ENCODE measurements around the gene NAV2. TPM values are rescaled to one million over a fixed set of nuclear protein-coding genes. Genes with fewer than 3 reads are reported as not detected.

Gene NAV2
- total RNA-seq, 1 donor, result 0.42 TPM

DNA sequence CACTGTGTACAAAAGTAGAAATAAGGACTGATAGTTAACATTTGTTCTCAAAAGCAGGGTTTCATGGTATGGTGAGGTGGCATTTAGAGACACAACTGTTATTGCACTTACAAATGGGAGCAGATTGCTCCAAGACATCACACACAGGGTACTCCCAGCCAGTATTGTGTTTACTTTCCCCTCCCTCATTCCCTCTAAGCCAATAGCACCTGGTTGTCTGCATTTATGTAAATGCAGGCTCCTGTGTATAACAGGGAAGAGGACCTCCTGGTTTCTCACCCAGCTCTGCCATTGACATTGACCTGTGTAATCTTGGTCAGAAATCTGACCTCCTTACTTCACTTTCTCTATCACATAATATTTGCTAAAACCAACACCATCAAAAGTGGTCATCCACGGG, 154.4 kb downstream of the NAV2 start:
- Histone ChIP-seq H3K27me3 (ENCODE audit: insufficient read depth, low read length) (no peaks in the 10 kb centered on the region), H3K9me3 (ENCODE audit: low read depth, low read length) (no peaks in the 10 kb centered on the region), H3K4me1 (ENCODE audit: insufficient read depth, low read length) (no peaks in the 10 kb centered on the region), H3K4me3 (ENCODE audit: low read length) (no peak overlapping the region)

DNA sequence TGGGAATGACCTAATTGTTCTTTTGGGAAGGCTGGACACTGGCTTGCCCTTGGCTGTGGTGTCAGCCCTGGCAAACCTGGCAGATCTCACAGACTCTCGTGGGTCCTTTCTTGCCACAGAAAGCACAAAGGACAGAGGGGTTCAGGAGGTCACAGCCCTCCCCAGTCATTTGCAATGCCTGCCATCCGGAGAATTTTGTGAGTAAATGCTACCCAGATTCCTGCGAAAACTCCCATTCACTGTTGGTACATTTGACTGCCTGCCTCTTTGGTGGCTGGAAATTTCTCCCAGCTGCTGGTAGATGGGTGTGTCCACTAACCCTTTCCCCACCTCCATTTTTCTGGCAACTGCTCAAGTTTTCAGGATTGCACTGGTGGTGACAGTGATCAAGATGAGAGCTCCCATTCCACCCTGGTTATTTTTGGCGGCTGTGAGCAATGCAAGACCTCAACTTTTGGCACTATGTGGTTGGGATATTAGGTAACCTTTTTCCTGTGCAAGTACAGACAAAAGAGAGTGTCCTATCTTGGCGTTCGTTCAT, 155.7 kb downstream of the NAV2 start:
- Histone ChIP-seq H3K4me3 (ENCODE audit: low read length) (no peak overlapping the region), H3K4me1 (ENCODE audit: insufficient read depth, low read length) (no peaks in the 10 kb centered on the region), H3K27me3 (ENCODE audit: insufficient read depth, low read length) (no peaks in the 10 kb centered on the region), H3K9me3 (ENCODE audit: low read depth, low read length) (no peaks in the 10 kb centered on the region)

DNA sequence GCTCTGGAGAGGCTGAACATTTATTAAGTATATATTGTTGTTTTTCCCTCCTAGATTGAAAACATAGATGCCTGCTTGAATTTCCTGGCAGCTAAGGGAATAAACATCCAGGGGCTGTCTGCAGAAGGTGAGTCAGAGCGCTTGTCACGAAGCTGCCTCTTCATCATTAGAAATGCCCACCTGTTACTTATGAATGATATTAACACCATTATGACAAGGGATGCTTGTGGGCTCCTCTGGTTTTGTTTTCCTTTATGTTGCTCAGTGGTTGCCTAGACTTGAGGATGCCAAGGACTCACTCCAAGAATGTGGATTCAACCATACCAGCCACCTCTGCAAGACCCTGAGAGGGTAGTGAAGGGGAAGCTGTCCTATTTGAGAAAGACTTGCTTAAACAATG, 156.2 kb downstream of the NAV2 start:
- H3K4me1 ChIP-seq (ENCODE audit: insufficient read depth, low read length), result no peaks in the 10 kb centered on the region
- H3K27me3 ChIP-seq (ENCODE audit: insufficient read depth, low read length), result no peaks in the 10 kb centered on the region
- H3K4me3 ChIP-seq (ENCODE audit: low read length), result no peak overlapping the region
- no peaks in the 10 kb centered on the region for H3K9me3 ChIP-seq (ENCODE audit: low read depth, low read length)

DNA sequence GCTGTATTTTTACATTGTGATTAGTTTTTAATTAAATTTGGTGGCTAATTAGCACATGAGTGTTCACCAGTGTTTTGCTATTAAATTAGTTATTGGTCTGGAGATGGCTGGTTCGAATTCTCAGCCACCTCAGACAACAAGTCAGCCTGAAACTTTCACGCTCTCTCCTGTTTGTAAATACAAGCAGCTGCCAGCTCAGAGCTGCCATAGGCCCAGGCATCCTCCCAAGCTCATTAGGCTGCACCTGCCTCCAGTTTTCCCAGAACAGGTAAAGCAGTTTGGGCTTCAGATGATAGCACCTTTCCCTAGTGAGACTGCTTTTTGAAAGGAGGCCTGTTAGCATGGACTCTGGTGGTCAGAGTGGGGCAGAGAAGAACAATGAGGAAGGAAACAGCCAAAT, 156.8 kb downstream of the NAV2 start:
- Histone ChIP-seq H3K4me3 (ENCODE audit: low read length) (no peak overlapping the region), H3K27me3 (ENCODE audit: insufficient read depth, low read length) (no peaks in the 10 kb centered on the region), H3K9me3 (ENCODE audit: low read depth, low read length) (no peaks in the 10 kb centered on the region), H3K4me1 (ENCODE audit: insufficient read depth, low read length) (no peaks in the 10 kb centered on the region)

DNA sequence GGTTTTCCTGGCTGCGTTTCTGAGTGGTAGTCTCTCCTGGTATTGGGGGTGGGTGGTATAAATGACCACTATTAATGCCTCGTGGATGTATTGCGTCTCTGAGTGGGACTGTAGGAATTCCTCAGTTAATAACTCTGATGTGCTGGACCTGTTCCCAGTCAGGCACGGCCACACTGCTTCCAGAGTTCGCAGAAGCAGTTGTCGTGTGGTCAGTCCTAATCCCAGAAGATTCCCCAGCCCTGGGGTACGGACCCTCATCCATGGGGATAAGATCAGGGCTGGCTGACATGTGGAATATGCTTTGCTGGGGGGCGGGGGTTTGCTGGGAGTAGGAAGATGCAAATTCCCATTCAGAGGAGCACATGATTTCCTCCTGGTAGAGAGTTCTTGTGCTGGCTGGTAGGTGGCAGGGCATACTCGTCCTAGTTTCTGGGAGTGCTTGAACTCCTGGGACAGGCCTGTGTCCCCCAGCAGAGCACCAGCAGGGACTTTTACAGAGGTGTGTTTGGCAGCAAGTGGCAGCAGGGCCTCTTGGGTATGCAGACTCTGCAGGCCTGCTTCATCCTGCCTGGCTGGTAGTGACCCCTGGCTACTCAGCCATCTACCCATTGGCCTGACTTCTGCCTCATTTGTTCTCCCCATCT, 157.4 kb downstream of the NAV2 start:
- no peaks in the 10 kb centered on the region for H3K27me3 ChIP-seq (ENCODE audit: insufficient read depth, low read length)
- no peak overlapping the region for H3K4me3 ChIP-seq (ENCODE audit: low read length)
- H3K4me1 ChIP-seq (ENCODE audit: insufficient read depth, low read length), result no peaks in the 10 kb centered on the region
- no peaks in the 10 kb centered on the region for H3K9me3 ChIP-seq (ENCODE audit: low read depth, low read length)

DNA sequence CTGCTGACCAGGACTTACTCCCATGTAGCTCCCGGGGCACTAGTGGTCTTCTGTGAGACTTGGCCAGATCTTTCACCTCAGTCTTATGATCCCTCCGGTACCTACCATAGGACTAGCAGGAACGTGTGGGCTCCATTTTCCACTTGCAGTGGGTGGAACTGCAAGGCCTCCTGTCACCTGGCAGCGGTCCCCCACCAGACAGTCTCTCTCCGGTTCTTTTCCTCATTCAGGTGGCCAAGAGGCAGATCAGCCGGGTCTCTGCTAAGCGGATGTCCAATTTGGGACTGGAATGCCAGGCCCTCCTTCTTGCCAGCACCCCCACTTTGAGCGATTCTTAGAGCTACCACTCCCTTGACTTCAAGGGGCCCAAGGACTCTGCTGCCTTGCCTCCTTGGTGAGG, 158.9 kb downstream of the NAV2 start:
- no peak overlapping the region for H3K4me3 ChIP-seq (ENCODE audit: low read length)
- H3K9me3 ChIP-seq (ENCODE audit: low read depth, low read length), result no peaks in the 10 kb centered on the region
- no peaks in the 10 kb centered on the region for H3K4me1 ChIP-seq (ENCODE audit: insufficient read depth, low read length)
- no peaks in the 10 kb centered on the region for H3K27me3 ChIP-seq (ENCODE audit: insufficient read depth, low read length)

DNA sequence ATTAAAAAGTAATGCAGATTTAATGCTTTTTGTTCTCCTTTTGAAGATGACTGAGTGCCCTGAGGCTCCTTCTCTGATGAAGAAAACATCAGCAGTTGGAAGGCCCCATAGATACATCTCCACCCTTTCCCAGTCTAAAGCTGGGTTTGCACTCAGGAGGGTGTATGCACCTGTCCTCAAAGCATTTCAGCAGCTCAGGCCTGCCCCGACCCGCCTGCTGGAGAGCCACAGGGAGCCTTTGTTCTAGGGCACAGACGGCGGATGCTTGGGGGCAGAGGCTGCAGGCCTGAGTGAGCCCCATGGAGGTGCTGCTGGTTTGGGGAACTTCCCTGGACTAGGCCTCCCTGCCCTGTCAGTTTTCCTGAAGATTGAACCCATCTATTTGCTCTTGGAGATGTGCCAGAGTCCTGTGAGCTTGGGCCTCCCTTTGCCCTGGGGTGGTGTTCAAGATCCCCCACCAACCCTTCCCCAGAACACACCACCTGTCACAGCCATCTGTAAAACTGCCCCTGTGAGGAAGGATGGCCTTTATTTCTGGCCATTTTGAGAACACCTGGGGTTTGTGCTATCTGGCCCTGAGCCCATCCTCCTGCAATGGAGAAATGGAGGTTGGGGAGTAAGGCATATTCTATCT, 160.0 kb downstream of the NAV2 start:
- H3K4me1 ChIP-seq (ENCODE audit: insufficient read depth, low read length), result no peaks in the 10 kb centered on the region
- H3K4me3 ChIP-seq (ENCODE audit: low read length), result no peak overlapping the region
- no peaks in the 10 kb centered on the region for H3K27me3 ChIP-seq (ENCODE audit: insufficient read depth, low read length)
- no peaks in the 10 kb centered on the region for H3K9me3 ChIP-seq (ENCODE audit: low read depth, low read length)

DNA sequence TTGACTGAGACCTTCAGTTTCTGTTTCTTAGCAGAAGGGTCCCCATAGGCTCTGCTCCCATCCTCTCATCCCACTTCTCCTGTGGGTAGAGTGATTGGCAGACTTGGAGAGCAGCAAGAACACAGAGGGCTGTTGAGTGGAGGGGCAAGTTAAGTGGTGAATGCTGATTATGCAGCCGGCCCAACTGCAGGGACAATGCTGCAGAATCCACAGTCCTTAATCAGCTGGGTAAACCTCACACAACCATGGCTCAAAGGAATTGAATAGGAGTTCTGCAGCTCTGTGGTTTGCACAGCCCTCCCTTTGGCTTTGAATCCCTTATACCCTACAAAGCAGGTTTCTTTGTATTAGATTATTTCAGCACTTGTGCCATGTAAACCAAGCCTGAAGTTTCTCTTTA, 161.1 kb downstream of the NAV2 start:
- Histone ChIP-seq H3K27me3 (ENCODE audit: insufficient read depth, low read length) (no peaks in the 10 kb centered on the region), H3K9me3 (ENCODE audit: low read depth, low read length) (no peaks in the 10 kb centered on the region), H3K4me1 (ENCODE audit: insufficient read depth, low read length) (no peaks in the 10 kb centered on the region), H3K4me3 (ENCODE audit: low read length) (no peak overlapping the region)

DNA sequence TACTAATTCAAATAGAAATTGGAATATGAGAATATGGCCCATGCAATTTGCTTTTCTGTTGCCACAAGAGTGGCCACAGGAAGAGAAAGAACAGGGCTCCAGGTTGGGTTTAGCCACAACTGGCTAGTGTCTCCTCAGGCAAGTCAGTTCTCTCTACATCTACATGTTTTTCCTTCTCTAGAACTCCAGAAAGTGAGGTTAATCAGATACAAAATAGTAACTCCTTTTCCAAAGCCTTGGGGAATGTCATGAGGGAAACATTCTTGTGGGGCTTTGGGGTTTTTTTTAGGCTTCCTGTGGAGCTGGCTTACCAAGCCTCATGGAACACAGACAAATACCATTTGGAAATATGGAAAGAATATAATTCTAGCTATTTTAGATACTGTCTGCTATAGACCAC, 161.6 kb downstream of the NAV2 start:
- H3K9me3 ChIP-seq (ENCODE audit: low read depth, low read length), result no peaks in the 10 kb centered on the region
- no peaks in the 10 kb centered on the region for H3K4me1 ChIP-seq (ENCODE audit: insufficient read depth, low read length)
- no peaks in the 10 kb centered on the region for H3K27me3 ChIP-seq (ENCODE audit: insufficient read depth, low read length)
- H3K4me3 ChIP-seq (ENCODE audit: low read length), result no peak overlapping the region

DNA sequence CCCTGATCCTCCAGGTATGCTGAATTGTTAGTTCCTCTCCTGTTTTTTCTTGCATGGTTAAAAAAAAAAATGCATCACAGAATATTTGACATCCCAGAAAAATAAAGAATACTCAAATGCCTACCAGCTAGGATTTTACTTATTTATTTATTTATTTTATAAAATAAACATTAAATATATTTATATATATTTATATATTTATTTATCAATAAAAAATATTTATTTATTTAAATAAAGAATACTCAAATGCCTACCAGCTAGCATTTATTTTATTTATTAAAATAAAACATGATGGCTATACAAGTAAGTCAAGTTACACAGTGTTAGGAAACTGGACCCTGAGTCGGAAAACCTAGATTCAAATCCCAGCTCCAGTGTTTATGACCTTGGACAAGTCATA, 164.1 kb downstream of the NAV2 start:
- no peaks in the 10 kb centered on the region for H3K9me3 ChIP-seq (ENCODE audit: low read depth, low read length)
- no peaks in the 10 kb centered on the region for H3K27me3 ChIP-seq (ENCODE audit: insufficient read depth, low read length)
- H3K4me1 ChIP-seq (ENCODE audit: insufficient read depth, low read length), result no peaks in the 10 kb centered on the region
- H3K4me3 ChIP-seq (ENCODE audit: low read length), result no peak overlapping the region

DNA sequence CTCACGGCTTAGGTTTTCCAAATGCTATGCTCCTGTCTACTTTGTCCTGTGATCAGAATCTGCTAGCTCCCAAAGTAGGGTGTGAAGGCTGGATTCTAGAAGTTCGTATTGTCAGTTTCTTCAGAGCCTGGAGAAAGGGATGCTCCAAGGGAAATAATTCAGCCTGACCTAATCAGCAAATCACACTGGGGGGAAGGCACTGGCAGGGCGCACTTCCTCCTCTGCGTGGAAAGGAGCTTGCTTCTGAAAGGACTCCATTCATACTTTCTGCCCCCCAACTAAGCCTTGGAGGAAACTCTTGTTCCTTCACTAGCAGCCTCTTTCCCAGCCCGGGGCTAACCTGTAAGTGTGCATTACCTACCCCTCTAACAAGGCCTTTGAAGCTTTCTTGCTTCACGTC, 165.9 kb downstream of the NAV2 start:
- Histone ChIP-seq H3K9me3 (ENCODE audit: low read depth, low read length) (no peaks in the 10 kb centered on the region), H3K4me1 (ENCODE audit: insufficient read depth, low read length) (no peaks in the 10 kb centered on the region), H3K4me3 (ENCODE audit: low read length) (no peak overlapping the region), H3K27me3 (ENCODE audit: insufficient read depth, low read length) (no peaks in the 10 kb centered on the region)

DNA sequence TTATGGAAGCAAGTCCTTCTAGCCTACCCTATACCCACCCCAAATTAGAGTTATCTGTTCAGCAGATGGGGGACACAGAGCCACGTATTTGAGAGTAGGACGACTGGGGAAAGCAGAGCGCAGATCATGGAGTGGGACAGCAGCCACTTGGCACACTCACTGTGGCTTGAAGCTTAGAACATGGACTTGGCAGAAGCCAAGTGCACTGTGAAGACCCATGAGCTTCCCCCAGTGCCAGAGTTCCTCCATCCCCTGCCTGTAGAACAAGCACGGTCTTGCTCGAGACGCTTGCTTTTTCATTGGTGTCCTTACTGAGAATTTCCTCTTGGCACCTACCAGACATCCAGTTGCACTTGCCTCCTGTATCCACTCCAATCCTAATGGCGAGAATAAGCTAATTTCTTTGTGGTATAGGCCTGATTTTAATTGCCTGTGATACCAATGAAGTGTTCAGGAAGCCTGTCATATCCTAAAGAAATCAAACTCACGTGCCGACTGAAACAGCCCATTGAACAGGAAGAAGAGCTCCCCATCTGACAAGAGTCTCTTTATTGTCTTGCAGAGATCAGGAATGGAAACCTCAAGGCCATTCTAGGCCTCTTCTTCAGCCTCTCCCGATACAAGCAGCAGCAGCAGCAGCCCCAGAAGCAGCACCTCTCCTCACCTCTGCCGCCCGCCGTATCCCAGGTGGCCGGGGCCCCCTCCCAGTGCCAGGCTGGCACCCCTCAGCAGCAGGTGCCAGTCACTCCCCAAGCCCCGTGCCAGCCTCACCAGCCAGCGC, 166.9 kb downstream of the NAV2 start:
- no peaks in the 10 kb centered on the region for H3K27me3 ChIP-seq (ENCODE audit: insufficient read depth, low read length)

DNA sequence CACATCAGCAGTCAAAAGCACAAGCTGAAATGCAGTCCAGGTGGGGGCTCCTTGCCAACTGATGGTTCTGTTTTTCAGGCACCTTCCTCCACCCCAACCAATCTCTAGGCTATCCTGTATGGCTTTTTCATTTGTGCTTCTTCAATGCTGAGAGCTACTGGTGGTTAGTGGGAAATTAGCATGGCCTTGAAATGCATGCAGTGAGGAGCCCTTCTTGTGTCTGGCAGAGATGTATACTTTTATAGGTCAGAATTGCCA, 167.4 kb downstream of the NAV2 start:
- Histone ChIP-seq H3K4me1 (ENCODE audit: insufficient read depth, low read length) (no peaks in the 10 kb centered on the region), H3K9me3 (ENCODE audit: low read depth, low read length) (no peaks in the 10 kb centered on the region), H3K4me3 (ENCODE audit: low read length) (no peak overlapping the region), H3K27me3 (ENCODE audit: insufficient read depth, low read length) (no peaks in the 10 kb centered on the region)

More for the DNA sequence above, 166.9 kb downstream of the NAV2 start:
- Histone ChIP-seq H3K4me1 (ENCODE audit: insufficient read depth, low read length) (no peaks in the 10 kb centered on the region), H3K4me3 (ENCODE audit: low read length) (no peak overlapping the region), H3K9me3 (ENCODE audit: low read depth, low read length) (no peaks in the 10 kb centered on the region)

DNA sequence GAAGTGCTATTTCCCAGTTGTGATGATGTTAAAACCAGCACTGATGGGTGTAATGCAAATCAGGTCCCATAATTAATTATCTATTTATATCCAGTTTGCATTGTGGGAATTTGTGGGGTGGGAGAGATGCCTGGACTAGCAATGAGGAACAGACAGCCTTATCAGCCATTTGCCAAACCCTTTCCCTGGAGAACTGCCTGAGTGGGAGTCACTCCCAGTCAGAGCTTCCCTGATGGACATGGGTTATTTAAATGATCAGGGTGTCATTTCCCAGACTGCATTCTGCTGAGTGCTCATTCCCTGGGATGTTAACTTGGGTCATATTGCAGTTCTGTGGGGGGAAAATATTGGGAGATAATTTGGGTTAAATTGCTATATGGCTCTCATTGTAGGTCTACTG, 168.5 kb downstream of the NAV2 start:
- H3K27me3 ChIP-seq (ENCODE audit: insufficient read depth, low read length), result no peaks in the 10 kb centered on the region
- no peaks in the 10 kb centered on the region for H3K4me1 ChIP-seq (ENCODE audit: insufficient read depth, low read length)
- no peak overlapping the region for H3K4me3 ChIP-seq (ENCODE audit: low read length)
- H3K9me3 ChIP-seq (ENCODE audit: low read depth, low read length), result no peaks in the 10 kb centered on the region

DNA sequence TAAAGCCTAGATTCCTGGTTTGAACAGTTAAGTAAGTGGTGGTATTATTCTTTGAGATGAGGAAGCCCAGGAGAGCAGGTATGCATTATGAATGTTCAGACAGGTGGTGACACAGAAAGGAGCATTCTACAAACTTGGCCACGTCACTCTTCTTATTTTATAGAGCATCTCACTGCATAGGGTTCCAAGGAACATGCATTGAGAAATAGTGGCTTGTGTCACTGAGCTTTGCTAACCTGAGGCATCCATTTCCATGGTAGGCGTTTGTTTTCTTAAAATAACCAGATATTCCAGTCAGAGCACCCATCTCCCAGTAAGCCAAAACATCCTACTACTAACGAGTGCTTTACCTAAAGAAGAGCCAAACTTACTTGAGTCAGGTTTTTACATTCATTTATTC, 169.7 kb downstream of the NAV2 start:
- no peak overlapping the region for H3K4me3 ChIP-seq (ENCODE audit: low read length)

DNA sequence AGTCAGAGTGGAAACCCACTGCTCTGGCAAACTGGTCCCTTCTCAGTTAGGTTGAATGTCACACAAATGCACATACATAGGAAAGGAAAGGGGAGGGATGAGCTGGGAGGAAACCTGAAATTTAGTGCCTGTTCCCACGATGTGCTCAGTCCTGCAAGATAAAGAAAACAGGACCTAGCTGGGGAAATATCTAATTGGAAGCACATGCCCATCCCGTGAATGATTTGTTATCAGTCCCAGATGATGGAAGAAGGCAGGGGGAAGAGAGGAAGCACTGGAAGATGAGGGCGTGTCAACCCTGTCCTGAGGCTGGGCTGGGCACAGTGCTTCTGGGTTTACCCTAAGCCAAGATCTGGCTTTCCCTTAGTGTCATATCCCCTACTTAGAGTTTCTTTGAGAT, 173.9 kb downstream of the NAV2 start:
- H3K9me3 ChIP-seq (ENCODE audit: low read depth, low read length), result no peaks in the 10 kb centered on the region
- H3K27me3 ChIP-seq (ENCODE audit: insufficient read depth, low read length), result no peaks in the 10 kb centered on the region
- no peak overlapping the region for H3K4me3 ChIP-seq (ENCODE audit: low read length)
- H3K4me1 ChIP-seq (ENCODE audit: insufficient read depth, low read length), result no peaks in the 10 kb centered on the region

More for the DNA sequence above, 169.7 kb downstream of the NAV2 start:
- Histone ChIP-seq H3K9me3 (ENCODE audit: low read depth, low read length) (no peaks in the 10 kb centered on the region), H3K4me1 (ENCODE audit: insufficient read depth, low read length) (no peaks in the 10 kb centered on the region), H3K27me3 (ENCODE audit: insufficient read depth, low read length) (no peaks in the 10 kb centered on the region)

Measured in mononuclear cell (primary cell).